GM12878 (cell line): ENCODE measurements around the gene SYNCRIP. TPM values are rescaled to one million over a fixed set of nuclear protein-coding genes. Genes with fewer than 3 reads are reported as not detected.
A peak's percentile ranks its signal among the peaks of the same experiment; 100 is the strongest.

ENCODE experiments used
- BACH1 ChIP-seq: fragments of 450-650 bp; IDR thresholded peaks from 2 replicates; pipeline ENCODE4 v1.6.1; 2017; ENCODE audit warnings: mild to moderate bottlenecking, borderline replicate concordance
- BHLHE40 ChIP-seq, 2 experiments: fragments of 450-650 bp in 1 of 2; IDR thresholded peaks; 2 replicates each; pipeline ENCODE4 v1.6.1; 2011 to 2017; ENCODE audit warnings: low read depth in 2 of 2, borderline replicate concordance in 1 of 2, improper control_type of control experiment in 1 of 2, low read length in 1 of 2, mild to moderate bottlenecking in 1 of 2
- EZH2 ChIP-seq: IDR thresholded peaks from 2 replicates; pipeline ENCODE4 v1.6.1; 2012; ENCODE audit warnings: low read depth, mild to moderate bottlenecking, control low read depth, inconsistent platforms, low read length, borderline replicate concordance; ENCODE audit not compliant: control insufficient read depth
- HDAC6 ChIP-seq: fragments of 200-600 bp; sonication (generic); IDR thresholded peaks from one replicate; pipeline ENCODE4 v1.8.0; 2017; ENCODE audit warnings: antibody characterized with exemption; ENCODE audit not compliant: unreplicated experiment
- IRF3 ChIP-seq: fragments of 450-650 bp; IDR thresholded peaks from 2 replicates; pipeline ENCODE4 v1.6.1; 2014; ENCODE audit warnings: mild to moderate bottlenecking
- IRF5 ChIP-seq: fragments of 450-650 bp; IDR thresholded peaks from 2 replicates; pipeline ENCODE4 v1.6.1; 2017; ENCODE audit warnings: borderline replicate concordance
- NFIC ChIP-seq: IDR thresholded peaks from 2 replicates; pipeline ENCODE4 v1.6.1; 2012; ENCODE audit warnings: low read depth, mild to moderate bottlenecking, inconsistent platforms, low read length, moderate library complexity
- RCOR1 ChIP-seq: conservative IDR thresholded peaks from 2 replicates; pipeline ENCODE4 v1.6.1; 2012; ENCODE audit warnings: low read depth, low read length, improper control_type of control experiment
- RELB ChIP-seq: fragments of 450-650 bp; IDR thresholded peaks from 2 replicates; pipeline ENCODE4 v1.6.1; 2017; ENCODE audit warnings: low read depth, mild to moderate bottlenecking, moderate library complexity
- RFX5 ChIP-seq: IDR thresholded peaks from 2 replicates; pipeline ENCODE4 v1.6.1; 2011; ENCODE audit warnings: low read depth, low read length, improper control_type of control experiment
- RUNX3 ChIP-seq: IDR thresholded peaks from 2 replicates; pipeline ENCODE4 v1.6.1; 2012; ENCODE audit warnings: low read length, inconsistent platforms
- SIN3A ChIP-seq: IDR thresholded peaks from 2 replicates; pipeline ENCODE4 v1.6.1; 2012; ENCODE audit warnings: low read depth, low read length, improper control_type of control experiment
- SRF ChIP-seq, 2 experiments: IDR thresholded peaks; 2 replicates each; pipeline ENCODE4 v1.6.1; 2011; ENCODE audit warnings: low read depth in 2 of 2, low read length in 2 of 2, mild to moderate bottlenecking in 1 of 2, moderate library complexity in 1 of 2
- TAF1 ChIP-seq: IDR thresholded peaks from 2 replicates; pipeline ENCODE4 v1.6.1; 2011; ENCODE audit warnings: mild to moderate bottlenecking, low read depth, low read length, borderline replicate concordance
- ZBTB11 ChIP-seq: fragments of 450-650 bp; formaldehyde crosslinking; IDR thresholded peaks from 2 replicates; pipeline ENCODE4 v1.5.0; 2022; ENCODE audit warnings: mild to moderate bottlenecking, missing genetic modification characterization
- ZBTB4 ChIP-seq: fragments of 450-650 bp; formaldehyde crosslinking; IDR thresholded peaks from 2 replicates; pipeline ENCODE4 v1.4.0; 2022; ENCODE audit warnings: mild to moderate bottlenecking, moderate library complexity
- ZNF217 ChIP-seq: fragments of 450-650 bp; IDR thresholded peaks from 2 replicates; pipeline ENCODE4 v1.6.1; 2017; ENCODE audit warnings: antibody characterized with exemption, mild to moderate bottlenecking
- ZNF24 ChIP-seq: fragments of 450-650 bp; IDR thresholded peaks from 2 replicates; pipeline ENCODE4 v1.6.1; 2017; ENCODE audit warnings: antibody characterized with exemption, mild to moderate bottlenecking
- polyA plus RNA-seq, 11 experiments: library from polyadenylated mRNA; depleted of rRNA in 4 of 11; unstranded in 6 of 11; stranded (reverse) in 5 of 11; fragments of >200 nt; fragmentation: Nextera tagmentation in 4 of 11; fragmentation: Illumina TruSeq in 1 of 11; extraction: Ambion mirVana in 4 of 11; extraction: Trizol in 1 of 11; gene quantifications; 1 replicate in 1 of 11; 2 replicates in 10 of 11; pipeline versions ENCODE4 v1.2.1 to v1.2.3, GENCODE V29; 2011 to 2016; ENCODE audit warnings: inconsistent platforms in 2 of 11, missing spikeins in 2 of 11, low read depth in 1 of 11
- total RNA-seq, 4 experiments: library from RNA; depleted of rRNA in 3 of 4; stranded (reverse); fragments of >200 nt in 3 of 4; fragmentation: Illumina TruSeq in 1 of 4; extraction: Trizol in 1 of 4; gene quantifications; 2 replicates each; pipeline versions ENCODE4 v1.2.1 to v1.2.3, GENCODE V29; 2013 to 2021

SYNCRIP gene
- total and polyA plus RNA-seq, 10 of the 15 experiments (the other 5 are each of a cell fraction or from before 2014, with no cell fraction given): 28.4 to 255 (median 131) TPM

GRCh38 chr6:85678602-85679444, 36.1 kb upstream of the SYNCRIP start (continued):
- TF ChIP-seq IRF5 (no peak), RELB (no peak), ZNF24 (no peak), SRF (IDR thresholded peaks at IDR 0.05; ENCODE audit: low read depth in 2 of 2, low read length in 2 of 2) (peak; percentile 63 to 76), ZNF217 (no peak), NFIC (peak; percentile 52), ZBTB4 (CRISPR knock-in tag) (0 out of 2 replicates have a peak, but pooled peaks have one; percentile 40), RUNX3 (peak; percentile 76), BACH1 (peak; percentile 85), BHLHE40 (IDR thresholded peaks at IDR 0.05; ENCODE audit: borderline replicate concordance in 1 of 2, low read depth in 2 of 2, low read length in 1 of 2) (peak; percentile 97), EZH2 (no peak), SIN3A (peak; percentile 99), TAF1 (peak; percentile 99), RCOR1 (no peak), IRF3 (no peak), ZBTB11 (CRISPR knock-in tag) (peak; percentile 32; the same call in 1 of the 2 replicates), RFX5 (no peak), HDAC6 (peak; percentile 99)
